Right lobe of liver (tissue), 4 donors: ENCODE measurements around the gene PLIN5.

Source experiments
- POLR2A ChIP-seq: fragments of 450-650 bp; IDR thresholded peaks from one replicate; pipeline ENCODE4 v1.6.1; 2017; ENCODE audit warnings: antibody characterized with exemption, mild to moderate bottlenecking
- TF ChIP-seq, protein P1 (sequence below), 4 donors: fragments of 200-600 bp in 3 of 4; fragments of 450-650 bp in 1 of 4; IDR thresholded peaks; one replicate each; pipeline versions ENCODE4 v1.5.1 to v1.8.0; 2016 to 2022; ENCODE audit warnings: antibody characterized with exemption in 4 of 4, mild to moderate bottlenecking in 2 of 4
- donor health status: DM: no; HTN: no; CAD: no.
- donor health status: DM: no; HTN: no; CAD: no.
- donor health status: DM: no; HTN: yes; CAD: no.

- TF ChIP-seq, protein P1, sequence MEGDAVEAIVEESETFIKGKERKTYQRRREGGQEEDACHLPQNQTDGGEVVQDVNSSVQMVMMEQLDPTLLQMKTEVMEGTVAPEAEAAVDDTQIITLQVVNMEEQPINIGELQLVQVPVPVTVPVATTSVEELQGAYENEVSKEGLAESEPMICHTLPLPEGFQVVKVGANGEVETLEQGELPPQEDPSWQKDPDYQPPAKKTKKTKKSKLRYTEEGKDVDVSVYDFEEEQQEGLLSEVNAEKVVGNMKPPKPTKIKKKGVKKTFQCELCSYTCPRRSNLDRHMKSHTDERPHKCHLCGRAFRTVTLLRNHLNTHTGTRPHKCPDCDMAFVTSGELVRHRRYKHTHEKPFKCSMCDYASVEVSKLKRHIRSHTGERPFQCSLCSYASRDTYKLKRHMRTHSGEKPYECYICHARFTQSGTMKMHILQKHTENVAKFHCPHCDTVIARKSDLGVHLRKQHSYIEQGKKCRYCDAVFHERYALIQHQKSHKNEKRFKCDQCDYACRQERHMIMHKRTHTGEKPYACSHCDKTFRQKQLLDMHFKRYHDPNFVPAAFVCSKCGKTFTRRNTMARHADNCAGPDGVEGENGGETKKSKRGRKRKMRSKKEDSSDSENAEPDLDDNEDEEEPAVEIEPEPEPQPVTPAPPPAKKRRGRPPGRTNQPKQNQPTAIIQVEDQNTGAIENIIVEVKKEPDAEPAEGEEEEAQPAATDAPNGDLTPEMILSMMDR (IDR thresholded peaks at IDR 0.05): no peak
- no peak for TF ChIP-seq POLR2A
Observed at GRCh38 chr19:4521170-4521887, 13.7 kb downstream of the PLIN5 start.
